Epithelial cell of esophagus (primary cell): ENCODE data around the gene TNNC1.

Source experiments
- DNase-seq: peaks from one replicate; pipeline ENCODE4 v3.0.0; 2010; ENCODE audit warnings: low read depth
- H3K4me3 ChIP-seq: 2 replicates; pipeline ENCODE4 v1.5.1; 2011; ENCODE audit warnings: mild to moderate bottlenecking, low read length, control low read depth
- CTCF ChIP-seq: IDR thresholded peaks from 2 replicates; pipeline ENCODE4 v1.5.1; 2011; ENCODE audit warnings: low read depth, mild to moderate bottlenecking, low read length, control low read depth, inconsistent platforms; ENCODE audit not compliant: insufficient read depth; ENCODE audit errors: missing control alignments

The TNNC1 gene

GRCh38 chr3:52489453-52489852 lies 35.6 kb upstream of the TNNC1 start:
- no peak overlapping the region for H3K4me3 ChIP-seq
- TF ChIP-seq CTCF: no peak
- no peak for DNase-seq

GRCh38 chr3:52488746-52489145 lies 34.9 kb upstream of the TNNC1 start:
- no peak overlapping the region for H3K4me3 ChIP-seq
- no peak for DNase-seq
- TF ChIP-seq CTCF: no peak

- TF ChIP-seq CTCF: no peak
- no peak for DNase-seq
- H3K4me3 ChIP-seq: no peak overlapping the region
These were observed 34.2 kb upstream of the TNNC1 start for GRCh38 chr3:52487788-52488691.

- H3K4me3 ChIP-seq: no peak overlapping the region
- TF ChIP-seq CTCF: no peak
These were observed 33.4 kb upstream of the TNNC1 start for GRCh38 chr3:52487050-52487787.

GRCh38 chr3:52484680-52485461 lies 31.0 kb upstream of the TNNC1 start:
- TF ChIP-seq CTCF: no peak
- H3K4me3 ChIP-seq: no peak overlapping the region
- no peak for DNase-seq

More at GRCh38 chr3:52487050-52487787, 33.4 kb upstream of the TNNC1 start:
- DNase-seq: no peak

- H3K4me3 ChIP-seq: no peak overlapping the region
- peak; percentile 68 for DNase-seq
- TF ChIP-seq CTCF: no peak
These were observed 29.9 kb upstream of the TNNC1 start for GRCh38 chr3:52483577-52484381.
